ENCODE data around the gene MYO1B. TPM values are rescaled to one million over a fixed set of nuclear protein-coding genes. Genes with fewer than 3 reads are reported as not detected.

The MYO1B gene
- total RNA-seq, 1 experiment from 2014 or later = 43.2 TPM

- no peak overlapping the region for H2BK15ac ChIP-seq (ENCODE audit: low read depth, low read length)
- H2BK120ac ChIP-seq (ENCODE audit: low read depth, low read length, poor library complexity, severe bottlenecking) = no peak overlapping the region
- peaks cover 60 to 69% of the 10 kb centered on the region in 2 experiments for H3K4me1 Mint-ChIP-seq
- H3K27me3 ChIP-seq (ENCODE audit: insufficient read depth, low read length) = no peaks in the 10 kb centered on the region
- no peak overlapping the region for H4K91ac ChIP-seq (ENCODE audit: insufficient read length, low read depth, low read length)
- no peak overlapping the region for H3K4me3 Mint-ChIP-seq
- no peak overlapping the region for H3K4ac ChIP-seq (ENCODE audit: low read depth, low read length)
- DNase-seq = no peak
- TF ChIP-seq, protein P1, sequence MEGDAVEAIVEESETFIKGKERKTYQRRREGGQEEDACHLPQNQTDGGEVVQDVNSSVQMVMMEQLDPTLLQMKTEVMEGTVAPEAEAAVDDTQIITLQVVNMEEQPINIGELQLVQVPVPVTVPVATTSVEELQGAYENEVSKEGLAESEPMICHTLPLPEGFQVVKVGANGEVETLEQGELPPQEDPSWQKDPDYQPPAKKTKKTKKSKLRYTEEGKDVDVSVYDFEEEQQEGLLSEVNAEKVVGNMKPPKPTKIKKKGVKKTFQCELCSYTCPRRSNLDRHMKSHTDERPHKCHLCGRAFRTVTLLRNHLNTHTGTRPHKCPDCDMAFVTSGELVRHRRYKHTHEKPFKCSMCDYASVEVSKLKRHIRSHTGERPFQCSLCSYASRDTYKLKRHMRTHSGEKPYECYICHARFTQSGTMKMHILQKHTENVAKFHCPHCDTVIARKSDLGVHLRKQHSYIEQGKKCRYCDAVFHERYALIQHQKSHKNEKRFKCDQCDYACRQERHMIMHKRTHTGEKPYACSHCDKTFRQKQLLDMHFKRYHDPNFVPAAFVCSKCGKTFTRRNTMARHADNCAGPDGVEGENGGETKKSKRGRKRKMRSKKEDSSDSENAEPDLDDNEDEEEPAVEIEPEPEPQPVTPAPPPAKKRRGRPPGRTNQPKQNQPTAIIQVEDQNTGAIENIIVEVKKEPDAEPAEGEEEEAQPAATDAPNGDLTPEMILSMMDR (conservative IDR thresholded peaks at IDR 0.05) = no peak
- H4K8ac ChIP-seq (replicated peaks; ENCODE audit: insufficient read length, low read depth, low read length) = no peak overlapping the region
- no peak overlapping the region for H3K9ac ChIP-seq (ENCODE audit: extremely low read depth, insufficient read length, low read length)
- no peak overlapping the region for H3K56ac ChIP-seq (ENCODE audit: insufficient read length, low read depth, low read length)
- no peak overlapping the region for H2BK5ac ChIP-seq (ENCODE audit: insufficient read length, low read length)
- no peak overlapping the region for H4K5ac ChIP-seq (ENCODE audit: insufficient read length, low read depth, low read length)
- H3K18ac ChIP-seq (ENCODE audit: insufficient read length, low read depth, low read length) = no peak overlapping the region
- peaks cover 30% of the 10 kb centered on the region; the same call in 1 of the 2 replicates for H3K4me1 ChIP-seq (ENCODE audit: insufficient read depth, low read length)
- H3K14ac ChIP-seq (ENCODE audit: insufficient read depth, low read length) = no peak overlapping the region
- no peak overlapping the region for H2AFZ ChIP-seq (ENCODE audit: low read length)
- H3K27me3 Mint-ChIP-seq (ENCODE audit: low read depth) = peaks cover 1% of the 10 kb centered on the region; the same call in 1 of the 2 replicates
- peaks cover 9% of the 10 kb centered on the region for H3K79me1 ChIP-seq (ENCODE audit: insufficient read depth, low read depth, low read length, poor library complexity, severe bottlenecking)
- no CpG with 5 or more reads among the region's 5 CpGs for WGBS (ENCODE audit: extremely low coverage, insufficient read length, low lambda C conversion rate)
- no peaks in the 10 kb centered on the region for H3K9me3 ChIP-seq (ENCODE audit: control insufficient read depth, low read depth, low read length)
- no peak overlapping the region for H3T11ph ChIP-seq (ENCODE audit: low read length)
- H3K23ac ChIP-seq (ENCODE audit: insufficient read length, low read depth, low read length) = no peak overlapping the region
- H4K20me1 ChIP-seq (ENCODE audit: control insufficient read depth, insufficient read depth, insufficient read length) = no peaks in the 10 kb centered on the region
- peak overlapping the region in 1 of 3 experiments; percentile 80; a peak in 2 of 7 replicates for H3K27ac Mint-ChIP-seq
- H2BK20ac ChIP-seq (ENCODE audit: low read depth, low read length, poor library complexity, severe bottlenecking) = no peak overlapping the region
- peaks cover 55% of the 10 kb centered on the region; the same call in 1 of the 2 replicates for H3K79me2 ChIP-seq (ENCODE audit: insufficient read depth, low read length)
- peaks cover 0 to 1% (median 0%) of the 10 kb centered on the region in 3 experiments; a peak in 1 of 7 replicates for H3K36me3 Mint-ChIP-seq (ENCODE audit: insufficient read depth in 1 of 3, low read depth in 3 of 3)
- H3K23me2 ChIP-seq (ENCODE audit: insufficient read length, low read depth, low read length, poor library complexity, severe bottlenecking) = peaks cover 9% of the 10 kb centered on the region
- no peak overlapping the region for H2AK5ac ChIP-seq (ENCODE audit: insufficient read length, low read length)
- no peak overlapping the region for H3K27ac ChIP-seq (ENCODE audit: insufficient read length, low read depth, low read length)
- no peak overlapping the region for H3K4me2 ChIP-seq (ENCODE audit: insufficient read depth, insufficient read length, low read length)
- no peaks in the 10 kb centered on the region for H3K9me3 Mint-ChIP-seq
- H2BK12ac ChIP-seq (ENCODE audit: insufficient read length, low read depth, low read length) = no peak overlapping the region
Measured at GRCh38 chr2:191250986-191251385, 5.8 kb downstream of the MYO1B start.

Measured in H9 (cell line).